Measurements from ENCODE around the gene C4orf54.

Gene C4orf54

DNA sequence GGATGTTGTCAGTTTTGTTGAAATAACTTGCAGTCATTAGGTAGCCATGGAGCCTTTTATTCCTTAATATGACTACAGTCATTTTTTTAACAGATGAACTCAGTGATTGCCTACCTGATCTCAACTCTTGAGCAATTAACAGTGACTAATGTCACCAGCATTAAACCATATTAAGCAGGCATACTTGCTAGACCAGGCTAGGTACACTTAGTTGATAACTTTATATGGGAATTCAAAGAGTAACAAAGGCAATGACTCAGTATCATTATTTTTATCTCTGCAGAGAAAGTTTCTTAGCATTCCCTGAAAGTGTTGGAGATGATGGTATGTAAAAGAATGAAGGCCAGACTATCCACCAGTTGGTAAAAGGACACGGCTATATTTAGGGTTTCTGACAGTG is at the start of gene C4orf54:
TSS of gene C4orf54 (minus strand) at position 31 of the 400 bp plus-strand sequence. CDS start 3,180 bp downstream, outside the sequence.
- no peak for DNase-seq

DNA sequence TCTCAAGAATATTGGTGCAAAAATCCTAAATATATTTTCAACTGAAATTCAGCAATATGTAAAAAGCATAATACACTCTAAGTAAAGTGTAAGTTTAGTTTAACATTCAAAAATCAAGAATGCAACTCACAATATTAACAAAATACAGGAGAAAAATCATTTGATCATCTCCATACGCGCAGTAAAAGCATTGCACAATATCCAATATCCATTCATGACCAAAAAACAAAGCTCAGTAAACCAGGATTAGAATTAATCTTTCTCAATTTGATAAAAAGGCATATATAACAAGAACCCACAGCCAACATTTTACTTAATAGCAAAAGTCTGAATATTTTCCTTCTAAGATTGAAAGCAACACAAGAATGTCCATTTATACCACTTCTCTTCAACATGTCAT is 48.3 kb upstream of the C4orf54 start:
- DNase-seq = no peak

DNA sequence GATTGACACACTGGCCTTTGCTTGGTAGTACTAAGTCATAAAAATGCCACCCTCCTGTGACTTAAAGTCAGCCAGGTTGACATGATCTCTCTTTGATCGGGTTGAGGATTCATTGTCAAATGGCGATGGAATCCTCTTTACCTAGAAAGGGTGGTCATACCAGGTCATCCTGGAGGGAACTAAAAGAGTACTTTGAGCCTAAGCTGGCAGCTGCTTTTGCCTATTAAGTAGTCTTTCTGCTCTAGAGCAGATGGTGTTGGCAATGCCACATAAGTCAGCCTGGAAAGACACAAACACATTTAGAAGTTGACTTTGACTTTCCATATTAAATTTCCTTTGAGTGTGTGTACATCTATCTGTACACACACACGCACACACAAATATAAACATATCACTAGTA is 39.2 kb upstream of the C4orf54 start:
- DNase-seq = no peak

DNA sequence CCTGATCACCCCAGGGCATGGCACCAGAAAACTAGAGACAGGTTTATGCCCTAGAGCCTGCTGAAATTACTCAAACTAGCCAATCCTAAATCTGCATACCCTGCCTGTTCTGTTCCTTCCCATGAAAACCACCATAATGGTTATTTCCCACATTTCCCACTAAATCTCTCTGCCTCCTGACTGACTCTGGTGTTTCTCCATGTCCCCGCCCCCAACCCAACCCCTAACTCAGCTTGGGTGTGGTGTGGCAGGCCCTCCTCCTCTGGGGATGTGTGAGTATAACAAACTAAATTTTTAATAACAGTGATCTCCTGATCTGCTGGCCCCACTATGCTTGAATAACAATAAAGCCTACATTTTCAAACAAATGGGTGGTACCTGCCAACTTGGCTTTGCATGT is 35.5 kb upstream of the C4orf54 start:
- DNase-seq = no peak

DNA sequence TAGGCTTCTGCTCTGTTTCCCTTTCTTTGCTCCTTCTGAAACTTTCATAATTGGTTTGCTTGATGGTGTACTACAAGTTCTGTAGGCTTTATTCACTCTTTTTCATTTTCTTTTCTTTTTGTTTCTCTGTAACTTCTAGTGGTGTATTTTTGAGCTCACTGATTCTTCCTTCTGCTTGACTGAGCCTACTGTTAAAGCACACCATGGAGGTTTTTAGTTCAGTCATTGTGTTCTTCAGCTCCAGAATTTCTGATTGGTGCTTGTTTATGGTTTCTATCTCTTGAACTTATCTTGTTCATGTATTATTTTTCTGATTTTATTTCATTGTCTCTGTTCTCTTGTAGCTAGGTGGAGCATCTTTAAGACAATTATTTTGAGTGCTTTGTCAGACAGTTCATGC is 33.4 kb upstream of the C4orf54 start:
- no peak for DNase-seq

DNA sequence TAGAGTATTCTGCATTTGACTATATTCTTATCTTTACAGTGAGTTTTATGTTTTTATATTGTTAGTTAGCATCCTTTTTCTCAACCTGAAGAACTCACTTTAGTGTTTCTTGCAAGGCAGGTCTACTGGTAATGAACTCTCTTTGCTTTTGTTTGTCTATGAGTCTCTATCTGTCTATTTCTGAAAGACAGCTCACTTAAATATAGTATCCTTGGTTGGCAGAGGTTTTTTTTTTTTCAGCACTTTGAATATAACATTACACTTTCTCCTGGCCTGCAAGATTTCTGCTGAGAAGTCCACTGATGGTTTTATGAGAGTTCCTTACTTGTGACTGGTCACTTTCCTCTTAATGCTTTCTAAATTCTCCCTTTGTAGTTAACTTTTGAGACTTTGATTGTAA is 32.8 kb upstream of the C4orf54 start:
- DNase-seq = no peak

DNA sequence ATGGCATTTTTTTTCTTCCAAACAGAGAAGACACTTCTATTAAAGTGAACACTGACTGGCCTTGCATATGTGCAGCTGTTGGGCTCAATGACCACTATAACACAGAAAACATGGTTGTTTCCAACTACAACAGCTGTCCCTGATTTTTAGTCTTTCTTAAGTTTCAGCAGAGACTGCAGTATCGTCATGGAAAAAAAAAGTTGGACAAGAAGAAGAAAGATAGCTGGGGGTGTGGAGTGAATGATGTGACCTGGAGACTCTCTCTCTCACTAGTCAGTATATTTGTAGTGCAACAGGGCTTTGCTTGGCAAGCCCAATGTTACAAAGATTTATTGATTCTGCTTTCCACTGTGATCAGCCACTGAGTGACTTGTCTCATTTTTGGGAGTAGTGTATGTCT is 29.5 kb upstream of the C4orf54 start:
- DNase-seq = no peak

DNA sequence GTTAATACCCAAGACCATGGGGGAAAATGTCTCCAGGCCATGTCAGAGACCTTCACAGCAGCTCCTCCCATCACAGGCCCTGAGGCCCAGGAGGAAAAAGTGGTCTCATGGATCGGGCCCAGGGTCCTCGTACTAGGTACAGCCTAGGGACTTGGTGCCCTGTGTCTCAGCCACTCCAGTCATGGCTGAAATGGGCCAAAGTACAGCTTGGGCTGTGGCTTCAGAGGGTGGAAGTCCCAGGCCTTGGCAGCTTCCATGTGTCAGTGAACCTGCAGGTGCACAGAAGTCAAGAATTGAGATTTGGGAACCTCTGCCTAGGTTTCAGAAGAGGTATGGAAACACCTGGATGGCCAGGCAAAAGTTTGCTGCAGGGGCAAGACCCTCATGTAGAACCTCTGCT is 27.6 kb upstream of the C4orf54 start:
- no peak for DNase-seq

DNA sequence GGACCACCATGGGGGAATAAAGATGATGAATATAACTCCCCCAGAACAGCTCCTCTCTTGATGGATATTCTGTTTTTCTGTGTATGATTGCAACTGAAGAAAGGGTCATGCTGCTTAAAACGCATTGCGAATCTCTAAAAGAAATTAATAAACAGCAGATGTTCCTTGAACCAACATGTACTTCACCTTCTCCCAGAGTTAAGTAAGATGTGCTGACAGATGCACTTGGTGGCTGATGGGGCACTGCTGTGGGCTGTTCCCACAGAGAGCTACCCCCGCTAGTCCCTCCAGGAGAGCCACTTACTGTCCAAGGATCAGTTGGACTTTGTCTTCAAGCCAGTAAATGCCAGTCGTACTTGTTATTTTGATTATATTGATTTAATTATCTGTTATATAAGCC is 26.3 kb upstream of the C4orf54 start:
- no peak for DNase-seq

DNA sequence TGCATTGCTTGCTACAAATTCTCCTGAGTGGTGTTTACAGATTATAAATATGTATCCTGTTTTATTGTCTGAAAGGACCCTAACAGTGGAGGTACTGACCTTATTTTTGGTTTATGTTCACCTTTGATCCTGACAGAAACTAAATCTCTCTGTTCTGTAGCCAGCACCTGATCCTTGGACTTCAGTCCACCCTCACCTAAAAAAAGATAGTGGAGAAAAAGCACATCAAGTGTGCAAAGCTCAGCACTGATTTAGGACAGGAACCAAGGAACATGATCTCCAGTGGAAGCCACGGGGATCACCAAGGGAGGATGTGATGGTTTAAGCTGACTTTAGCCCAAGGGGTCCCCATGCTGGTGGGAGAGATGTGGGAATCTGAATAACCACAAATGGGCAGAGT is 22.3 kb upstream of the C4orf54 start:
- no peak for DNase-seq

DNA sequence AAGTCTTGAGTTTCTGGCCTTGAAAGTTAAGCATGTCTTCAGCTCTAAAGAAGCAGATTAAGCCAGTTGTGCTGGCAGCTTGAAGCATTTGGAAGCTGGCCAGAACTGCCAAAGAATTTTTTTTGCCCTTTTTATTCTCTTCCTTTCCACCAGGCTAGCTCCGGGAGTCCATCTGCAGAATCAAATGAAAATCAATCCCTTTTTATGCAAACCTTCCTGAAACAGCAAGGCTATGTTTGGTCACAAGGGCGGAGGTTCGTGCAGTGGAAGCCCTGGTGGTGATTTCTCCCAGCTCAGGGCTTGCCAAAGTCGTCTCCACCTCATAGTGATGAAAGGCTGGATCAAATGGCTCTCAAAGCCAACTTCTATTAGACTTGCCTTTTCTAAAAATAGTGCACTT is 21.6 kb upstream of the C4orf54 start:
- no peak for DNase-seq

DNA sequence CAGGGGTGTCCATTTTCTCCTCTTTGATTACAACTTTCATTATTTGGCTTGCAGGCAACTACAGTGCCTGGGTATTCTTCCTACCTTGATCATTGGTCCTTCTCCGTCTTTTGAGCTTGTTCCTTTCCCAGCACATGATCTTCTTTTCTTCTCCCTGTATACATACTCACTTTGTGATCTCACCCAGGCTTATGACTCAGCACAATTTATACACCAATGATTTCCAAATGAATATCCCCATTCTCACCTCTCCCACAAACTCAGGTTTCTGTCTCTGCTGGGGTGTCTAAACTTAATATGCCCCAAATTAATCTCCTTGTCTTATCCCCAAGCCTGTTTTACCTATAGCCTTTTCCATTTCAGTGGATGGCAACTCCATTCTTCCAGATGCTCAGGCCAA is 19.5 kb upstream of the C4orf54 start:
- DNase-seq = no peak

DNA sequence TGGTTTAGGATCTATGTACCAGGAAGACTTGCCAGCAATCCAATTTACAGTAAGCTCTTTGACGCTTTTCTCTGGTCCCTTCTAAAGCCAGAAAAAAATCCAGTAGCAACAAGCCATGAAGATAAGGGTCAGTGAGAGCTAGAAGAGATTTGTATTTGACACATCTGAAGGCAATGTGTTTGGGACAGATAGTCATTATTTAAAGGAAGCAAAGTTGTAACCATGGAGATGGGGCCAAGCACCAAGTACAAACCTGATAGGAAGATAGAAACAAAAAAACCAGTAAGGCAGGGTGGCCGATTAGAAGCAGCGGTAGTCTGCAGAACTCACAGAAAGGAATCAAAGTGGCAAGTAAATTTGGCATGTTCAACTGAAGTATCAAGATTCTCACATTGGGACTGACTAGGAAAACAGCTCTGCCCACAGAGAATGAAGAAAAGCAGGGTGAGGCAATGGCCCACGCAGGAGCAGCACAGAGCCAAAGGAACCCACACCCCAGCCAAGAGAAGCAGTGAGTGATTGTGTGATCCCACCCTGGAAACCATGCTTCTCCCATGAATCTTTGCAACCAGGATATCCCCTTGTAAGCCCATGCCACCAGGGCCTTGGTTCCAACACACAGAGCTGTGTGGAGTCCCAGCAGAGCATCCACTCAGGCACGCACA is 12.9 kb upstream of the C4orf54 start:
- no peak for DNase-seq

DNA sequence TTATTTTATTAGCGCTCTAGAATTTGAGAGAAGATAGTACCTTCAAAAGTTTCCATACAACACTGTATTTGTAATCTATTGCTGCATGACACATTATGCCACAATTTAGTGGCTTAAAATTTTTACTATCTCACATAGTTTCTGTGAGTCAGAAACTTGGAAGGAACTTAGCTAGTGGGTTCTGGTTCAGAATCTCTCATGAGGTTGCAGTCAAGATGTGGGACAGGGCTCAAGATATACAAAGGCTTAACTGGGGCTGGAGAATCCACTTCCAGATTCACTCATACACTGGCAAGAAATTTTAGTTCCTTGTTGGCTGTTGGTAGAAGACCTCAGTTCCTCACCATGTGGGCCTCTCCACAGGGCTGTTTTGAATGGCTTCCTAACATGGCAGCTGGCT is 11.5 kb upstream of the C4orf54 start:
- no peak for DNase-seq

DNA sequence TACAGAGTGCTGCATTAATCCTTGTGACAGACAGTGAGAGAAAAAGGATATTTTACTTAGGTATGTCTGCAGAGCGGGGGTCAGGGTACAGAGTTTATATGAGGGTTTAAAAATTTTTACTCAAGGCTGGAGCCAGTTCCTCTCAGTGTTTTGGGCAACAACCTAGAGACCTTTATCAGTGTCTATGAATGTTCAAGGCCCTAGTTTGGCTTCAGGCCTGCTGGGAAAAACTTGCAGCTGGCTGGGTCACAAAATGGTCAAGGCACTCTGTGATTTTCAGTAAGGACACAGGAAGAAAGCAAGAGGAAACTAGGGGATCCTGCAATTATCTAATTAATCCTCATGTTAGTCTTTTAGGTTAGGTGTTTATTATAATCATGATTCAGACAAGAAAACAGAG is 10.8 kb upstream of the C4orf54 start:
- no peak for DNase-seq

DNA sequence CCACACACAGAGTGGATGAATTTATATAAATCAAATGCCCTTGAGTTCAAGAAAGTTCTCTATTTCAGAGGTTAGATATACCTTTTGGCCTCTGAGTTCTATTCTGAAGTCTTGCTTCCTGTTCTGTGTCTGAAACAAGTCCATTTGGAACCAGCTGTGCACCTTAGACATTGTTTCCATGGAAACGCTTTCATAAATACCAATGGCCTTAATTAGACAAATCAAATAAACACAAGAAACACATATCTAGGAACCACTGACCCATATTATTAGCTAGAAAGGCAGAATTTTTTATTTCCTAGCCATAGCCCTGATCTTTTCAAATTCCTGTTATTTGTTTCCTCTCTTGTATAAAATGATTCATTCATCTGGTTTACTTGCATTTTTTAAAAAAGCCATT is 8.4 kb upstream of the C4orf54 start:
- no peak for DNase-seq

DNA sequence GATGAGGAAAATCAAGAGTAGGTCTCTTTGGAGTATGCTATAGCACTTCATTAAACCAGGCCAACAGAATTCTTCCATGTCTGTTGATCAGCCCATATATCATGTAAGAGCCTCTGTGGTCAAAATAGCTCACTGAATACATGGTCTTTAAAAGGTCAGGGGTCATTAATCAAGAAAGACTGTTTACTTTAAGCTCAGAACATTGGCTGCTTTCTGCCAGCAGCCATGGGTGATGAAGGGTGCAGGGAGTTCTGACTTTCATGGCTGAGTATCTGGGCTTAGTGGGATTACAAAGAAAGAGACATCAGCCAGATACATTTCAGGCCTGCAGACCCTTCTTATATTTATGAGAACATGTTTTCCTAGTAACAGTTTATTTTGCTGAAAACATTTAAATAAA is 7.1 kb upstream of the C4orf54 start:
- DNase-seq = no peak

DNA sequence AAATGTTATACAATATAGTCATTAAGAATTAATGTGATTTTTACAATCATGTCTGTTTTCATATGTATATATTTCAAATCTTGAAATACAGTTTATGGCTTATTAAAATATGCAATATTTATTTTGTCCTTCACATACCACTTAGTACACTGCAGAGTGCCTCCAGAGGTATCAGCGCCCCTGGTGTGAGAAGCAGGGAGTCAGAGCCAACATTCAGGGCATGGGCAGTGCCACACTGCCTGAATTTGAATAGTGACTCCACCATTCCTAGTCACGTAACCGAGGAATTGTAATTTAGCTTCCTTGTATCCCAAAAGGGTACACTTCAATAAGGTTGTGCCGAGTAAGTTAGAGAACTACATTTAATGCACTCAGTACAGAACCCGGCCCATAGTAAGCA is 4.3 kb upstream of the C4orf54 start:
- no peak for DNase-seq

DNA sequence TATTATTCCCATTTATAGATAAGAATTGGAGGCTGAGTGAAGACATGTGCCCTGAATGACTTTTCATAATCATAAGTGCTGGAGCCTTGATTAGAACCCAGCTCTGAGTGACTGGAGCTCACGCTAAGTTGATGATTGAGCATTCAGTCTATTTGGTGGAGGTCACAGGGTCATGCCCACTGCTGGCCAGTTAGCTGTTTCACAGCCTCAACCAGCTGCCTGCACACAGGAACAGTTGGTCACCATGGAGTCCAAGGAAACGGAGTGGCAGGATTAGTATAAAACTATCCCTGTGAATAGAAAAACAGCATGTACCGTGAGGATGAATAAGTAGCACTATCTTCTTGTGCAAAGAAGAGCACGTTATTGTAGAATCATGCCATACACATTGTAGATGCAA is 1.0 kb upstream of the C4orf54 start:
- no peak for DNase-seq

DNA sequence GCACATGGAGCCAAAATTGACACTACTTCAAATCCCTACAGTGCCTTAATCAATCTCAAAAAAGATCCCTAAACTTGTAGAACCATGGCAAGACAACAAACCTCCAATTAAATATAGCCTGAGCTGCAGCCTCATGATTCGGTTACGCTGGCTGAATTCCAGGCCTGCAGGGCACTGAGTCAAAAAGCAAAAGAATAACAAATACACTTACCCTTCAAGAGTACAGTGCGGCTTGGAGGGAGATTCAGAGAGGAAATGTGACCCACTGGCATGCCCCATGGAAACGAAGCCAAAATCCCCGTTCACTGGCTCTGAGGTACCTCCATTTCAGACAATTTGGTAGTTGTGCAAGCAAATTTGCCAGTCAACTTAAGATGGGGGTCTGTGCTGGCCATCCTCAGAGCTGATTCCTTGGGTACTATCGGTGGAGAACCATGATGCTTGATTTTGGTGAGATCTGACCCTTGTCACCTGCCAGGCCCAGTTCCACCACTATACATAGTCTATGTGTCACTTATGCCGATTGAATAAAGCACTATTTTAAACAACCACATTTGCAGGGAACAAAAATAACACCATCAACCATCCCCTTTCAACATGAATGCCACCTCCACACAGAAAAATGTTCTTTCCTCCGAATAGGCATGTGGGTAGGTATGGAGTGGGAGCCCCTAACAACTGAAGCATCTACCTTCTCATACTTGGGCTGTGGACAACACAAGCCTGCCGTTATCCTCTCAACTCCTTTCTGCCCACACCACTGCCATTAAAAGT is 2.1 kb downstream of the C4orf54 start:
- no peak for DNase-seq

DNA sequence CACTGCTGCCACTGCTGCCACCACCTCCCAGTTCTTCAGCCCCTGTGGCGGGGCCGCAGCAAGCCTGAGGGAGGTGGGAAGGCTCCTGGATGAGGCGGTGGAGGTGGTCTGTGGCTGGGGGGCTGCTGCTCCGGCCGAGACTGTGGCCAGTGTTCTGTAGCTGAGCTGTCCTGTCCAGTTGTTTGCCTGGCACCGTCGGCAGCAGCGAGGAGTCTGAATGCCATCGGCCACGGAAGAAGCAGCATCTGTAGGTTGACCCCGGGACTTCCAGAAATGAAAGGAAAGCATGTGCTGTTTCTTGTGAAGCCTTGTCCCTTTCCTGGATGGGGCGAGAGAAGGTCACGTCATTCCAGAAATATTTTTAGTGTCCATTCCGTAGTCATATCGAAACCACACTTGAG is 3.3 kb downstream of the C4orf54 start:
- no peak for DNase-seq

DNA sequence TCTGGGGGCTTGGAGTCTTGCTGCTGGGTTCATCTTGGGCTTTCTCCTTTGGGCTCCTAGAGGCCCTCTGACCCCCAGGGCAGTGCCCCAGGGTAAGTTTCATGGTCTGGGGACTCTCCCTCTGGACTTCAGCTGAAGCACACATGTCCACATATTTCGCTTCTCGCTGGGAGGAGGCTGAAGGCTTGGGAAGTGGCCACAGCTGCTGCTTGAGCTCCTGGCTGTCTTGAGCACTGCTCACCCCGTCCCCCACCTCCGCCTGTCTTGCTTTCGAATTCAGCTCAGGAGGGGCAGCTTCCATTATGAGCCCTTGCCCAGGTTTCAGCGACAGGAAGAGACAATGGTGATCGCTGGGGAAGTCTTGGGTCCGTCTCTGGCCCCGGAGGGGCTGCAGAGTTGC is 3.7 kb downstream of the C4orf54 start:
- DNase-seq = no peak

DNA sequence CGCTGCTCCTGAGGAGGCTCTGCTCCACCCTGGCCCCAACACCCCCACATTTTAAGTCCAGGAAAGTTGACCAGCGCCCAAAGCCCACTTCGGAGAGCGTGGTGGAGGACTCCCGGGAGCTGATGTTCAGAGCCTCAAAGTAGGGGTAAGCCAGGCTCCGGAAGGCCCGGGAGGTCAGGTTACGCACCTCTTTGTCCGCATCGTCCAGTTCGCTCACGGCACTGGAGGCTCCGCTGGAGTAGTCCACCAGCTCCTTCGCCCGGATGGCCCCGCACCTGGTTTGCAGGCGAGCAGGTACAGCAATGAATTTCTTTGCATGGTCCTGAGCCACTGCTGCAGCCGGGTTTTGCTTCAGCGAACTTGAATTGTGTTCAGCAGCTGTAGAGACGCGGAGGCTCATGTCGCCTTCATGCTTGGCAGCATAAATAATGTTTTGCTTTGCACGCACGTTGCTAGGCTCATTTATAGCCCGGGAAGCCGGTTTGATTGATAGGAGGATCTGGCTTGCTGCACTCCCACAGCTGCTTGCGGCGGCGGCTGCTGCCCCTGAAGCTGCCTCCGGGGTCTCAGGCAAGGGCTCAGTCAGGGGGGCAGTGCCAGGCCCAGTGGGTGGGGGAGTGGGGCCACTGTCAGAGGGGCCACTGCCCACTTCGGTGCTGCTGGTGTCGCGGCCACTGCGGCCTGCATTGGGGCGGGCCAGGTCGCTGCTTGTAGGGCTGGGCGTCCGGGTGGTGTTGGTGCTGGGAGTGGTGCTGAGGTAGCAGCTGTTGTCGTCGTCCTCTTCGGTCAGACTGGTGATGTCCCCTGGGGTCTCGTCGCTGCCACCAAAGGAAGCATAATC is 4.8 kb downstream of the C4orf54 start:
- DNase-seq = no peak

Measured in CD4-positive, alpha-beta T cell treated with Interleukin-4 for 4 hours (primary cell).